HG03558 (cell line): Measurements from ENCODE around the gene PRDX2.

Experiments used
- ATAC-seq: cut with Tn5 transposase; IDR thresholded peaks from one replicate; pipeline ENCODE4 v1.9.1; 2021; ENCODE audit warnings: moderate number of reproducible peaks; ENCODE audit not compliant: unreplicated experiment; ENCODE audit errors: extremely low read depth

The PRDX2 gene

GRCh38 chr19:12783291-12783848 is 18.2 kb downstream of the PRDX2 start:
- no peak for ATAC-seq

- ATAC-seq: no peak
Observed at GRCh38 chr19:12782424-12783290, 18.9 kb downstream of the PRDX2 start.

GRCh38 chr19:12782174-12782423 is 19.5 kb downstream of the PRDX2 start:
- ATAC-seq: no peak

GRCh38 chr19:12779162-12779993 is 22.2 kb downstream of the PRDX2 start:
- no peak for ATAC-seq

- ATAC-seq: no peak
Observed at GRCh38 chr19:12778905-12779161, 22.8 kb downstream of the PRDX2 start.

- ATAC-seq: no peak
Observed at GRCh38 chr19:12778017-12778904, 23.3 kb downstream of the PRDX2 start.

GRCh38 chr19:12777217-12778016 is 24.2 kb downstream of the PRDX2 start:
- no peak for ATAC-seq

- ATAC-seq: no peak
Observed at GRCh38 chr19:12774588-12775555, 26.7 kb downstream of the PRDX2 start, which contains the start of gene HOOK2. HOOK2 (minus strand) TSS chr19:12775552; CDS start chr19:12775449, 103 bp downstream.

- ATAC-seq: no peak
Observed at GRCh38 chr19:12773571-12773970, 28.0 kb downstream of the PRDX2 start.

GRCh38 chr19:12772323-12772722 is 29.3 kb downstream of the PRDX2 start:
- no peak for ATAC-seq

- no peak for ATAC-seq
Observed at GRCh38 chr19:12770922-12771321, 30.7 kb downstream of the PRDX2 start.

GRCh38 chr19:12769689-12770088 is 31.9 kb downstream of the PRDX2 start:
- no peak for ATAC-seq

GRCh38 chr19:12767666-12768065 is 33.9 kb downstream of the PRDX2 start:
- no peak for ATAC-seq

GRCh38 chr19:12767150-12767549 is 34.5 kb downstream of the PRDX2 start:
- no peak for ATAC-seq

GRCh38 chr19:12766051-12766521 is 35.5 kb downstream of the PRDX2 start:
- no peak for ATAC-seq

GRCh38 chr19:12764698-12765097 is 36.9 kb downstream of the PRDX2 start:
- no peak for ATAC-seq

- no peak for ATAC-seq
Observed at GRCh38 chr19:12763100-12763499, 38.5 kb downstream of the PRDX2 start.

GRCh38 chr19:12759686-12760085 is 41.9 kb downstream of the PRDX2 start:
- no peak for ATAC-seq
